ENCODE data around the gene PLXNA4.

Gene PLXNA4

GRCh38 chr7:132464740-132465139, 111.5 kb downstream of the PLXNA4 start:
- DNase-seq = no peak

GRCh38 chr7:132463922-132464321, 112.3 kb downstream of the PLXNA4 start:
- no peak for DNase-seq

- no peak for DNase-seq
Measured at GRCh38 chr7:132462478-132462877, 113.8 kb downstream of the PLXNA4 start.

GRCh38 chr7:132461032-132461592, 115.2 kb downstream of the PLXNA4 start:
- no peak for DNase-seq

- DNase-seq = no peak
Measured at GRCh38 chr7:132458729-132459128, 117.5 kb downstream of the PLXNA4 start.

- DNase-seq = no peak
Measured at GRCh38 chr7:132457658-132458057, 118.6 kb downstream of the PLXNA4 start.

- DNase-seq = no peak
Measured at GRCh38 chr7:132456418-132456817, 119.9 kb downstream of the PLXNA4 start.

GRCh38 chr7:132455378-132455777, 120.9 kb downstream of the PLXNA4 start:
- DNase-seq = no peak

- DNase-seq = no peak
Measured at GRCh38 chr7:132453826-132454225, 122.4 kb downstream of the PLXNA4 start.

- no peak for DNase-seq
Measured at GRCh38 chr7:132451161-132451560, 125.1 kb downstream of the PLXNA4 start.

- no peak for DNase-seq
Measured at GRCh38 chr7:132450696-132451095, 125.6 kb downstream of the PLXNA4 start.

GRCh38 chr7:132450188-132450587, 126.1 kb downstream of the PLXNA4 start:
- no peak for DNase-seq

- no peak for DNase-seq
Measured at GRCh38 chr7:132446666-132447278, 129.5 kb downstream of the PLXNA4 start.

- no peak for DNase-seq
Measured at GRCh38 chr7:132446260-132446659, 130.0 kb downstream of the PLXNA4 start.

GRCh38 chr7:132443761-132444520, 132.3 kb downstream of the PLXNA4 start:
- DNase-seq = no peak

- DNase-seq = no peak
Measured at GRCh38 chr7:132441935-132442334, 134.3 kb downstream of the PLXNA4 start.

- DNase-seq = no peak
Measured at GRCh38 chr7:132440151-132440550, 136.1 kb downstream of the PLXNA4 start.

- no peak for DNase-seq
Measured at GRCh38 chr7:132438926-132439325, 137.3 kb downstream of the PLXNA4 start.

- DNase-seq = no peak
Measured at GRCh38 chr7:132437730-132438129, 138.5 kb downstream of the PLXNA4 start.

- no peak for DNase-seq
Measured at GRCh38 chr7:132436121-132436520, 140.1 kb downstream of the PLXNA4 start.

- no peak for DNase-seq
Measured at GRCh38 chr7:132435016-132435990, 141.0 kb downstream of the PLXNA4 start.

GRCh38 chr7:132434041-132434440, 142.2 kb downstream of the PLXNA4 start:
- no peak for DNase-seq

GRCh38 chr7:132433301-132433700, 143.0 kb downstream of the PLXNA4 start:
- DNase-seq = no peak
